ENCODE data around the gene ZHX3. TPM values are rescaled to one million over a fixed set of nuclear protein-coding genes. Genes with fewer than 3 reads are reported as not detected.

ZHX3 gene
- total and polyA plus RNA-seq, 8 donors: 6.6 to 59.3 (median 18.7) TPM

- Histone ChIP-seq H3K9me3 (no peaks in the 10 kb centered on the region), H3K27me3 (no peaks in the 10 kb centered on the region), H3K27ac (no peak overlapping the region), H3K36me3 (peaks cover 81 to 100% (median 99%) of the 10 kb centered on the region in 4 donors), H3K4me1 (peaks cover 0 to 8% (median 4%) of the 10 kb centered on the region in 4 donors), H3K4me3 (no peak overlapping the region)
- DNase-seq: no peak
- intact Hi-C loops (cut with DNase I; ENCODE audit: low total_unique reads): no loop called here
- TF ChIP-seq POLR2AphosphoS5 (IDR thresholded peaks at IDR 0.05): no peak
- TF ChIP-seq EP300 (IDR thresholded peaks at IDR 0.05): no peak
- TF ChIP-seq CTCF (IDR thresholded peaks at IDR 0.05): no peak
- no peak for TF ChIP-seq POLR2A (IDR thresholded peaks at IDR 0.05)
- 82 to 100% (median 96%) methylated on average over 3 of the region's 3 CpGs for WGBS, 5 donors
Measured at GRCh38 chr20:41167118-41167470, 150.4 kb downstream of the ZHX3 start.

GRCh38 chr20:41166201-41167117, 151.1 kb downstream of the ZHX3 start:
- H3K4me1 ChIP-seq: peaks cover 0 to 9% (median 6%) of the 10 kb centered on the region in 4 donors
- H3K9me3 ChIP-seq: no peaks in the 10 kb centered on the region
- H3K36me3 ChIP-seq: peaks cover 75 to 99% (median 94%) of the 10 kb centered on the region in 4 donors
- H3K27me3 ChIP-seq: no peaks in the 10 kb centered on the region
- no peak overlapping the region for H3K4me3 ChIP-seq
- DNase-seq: no peak
- intact Hi-C loops (cut with DNase I; ENCODE audit: low total_unique reads): no loop called here
- 89 to 92% (median 92%) methylated on average over 25 to 27 of the region's 27 CpGs for WGBS, 5 donors
- H3K27ac ChIP-seq: no peak overlapping the region
- TF ChIP-seq CTCF (IDR thresholded peaks at IDR 0.05): no peak
- no peak for TF ChIP-seq POLR2AphosphoS5 (IDR thresholded peaks at IDR 0.05)
- no peak for TF ChIP-seq EP300 (IDR thresholded peaks at IDR 0.05)
- no peak for TF ChIP-seq POLR2A (IDR thresholded peaks at IDR 0.05)

- WGBS, 5 donors: 86 to 93% (median 92%) methylated on average over 21 to 24 of the region's 24 CpGs
- Histone ChIP-seq H3K4me1 (peaks cover 0 to 12% (median 8%) of the 10 kb centered on the region in 4 donors), H3K27me3 (no peaks in the 10 kb centered on the region), H3K4me3 (no peak overlapping the region), H3K9me3 (no peaks in the 10 kb centered on the region), H3K27ac (no peak overlapping the region), H3K36me3 (peaks cover 74 to 98% (median 87%) of the 10 kb centered on the region in 4 donors)
- intact Hi-C loops (cut with DNase I; ENCODE audit: low total_unique reads): no loop called here
- DNase-seq: no peak
- TF ChIP-seq CTCF (IDR thresholded peaks at IDR 0.05): no peak
- TF ChIP-seq POLR2A (IDR thresholded peaks at IDR 0.05): no peak
- TF ChIP-seq POLR2AphosphoS5 (IDR thresholded peaks at IDR 0.05): no peak
- no peak for TF ChIP-seq EP300 (IDR thresholded peaks at IDR 0.05)
Measured at GRCh38 chr20:41165001-41165882, 152.3 kb downstream of the ZHX3 start.

- Histone ChIP-seq H3K9me3 (no peaks in the 10 kb centered on the region), H3K27me3 (no peaks in the 10 kb centered on the region), H3K27ac (no peak overlapping the region), H3K4me3 (no peak overlapping the region), H3K4me1 (peaks cover 0 to 20% (median 15%) of the 10 kb centered on the region in 4 donors), H3K36me3 (peaks cover 65 to 93% (median 83%) of the 10 kb centered on the region in 4 donors)
- intact Hi-C loops (cut with DNase I; ENCODE audit: low total_unique reads): no loop called here
- no peak for DNase-seq
- TF ChIP-seq POLR2AphosphoS5 (IDR thresholded peaks at IDR 0.05): no peak
- no peak for TF ChIP-seq CTCF (IDR thresholded peaks at IDR 0.05)
- TF ChIP-seq POLR2A (IDR thresholded peaks at IDR 0.05): no peak
- TF ChIP-seq EP300 (IDR thresholded peaks at IDR 0.05): no peak
- WGBS, 5 donors: 94 to 99% (median 96%) methylated on average over 9 to 11 of the region's 11 CpGs
Measured at GRCh38 chr20:41163821-41164220, 153.7 kb downstream of the ZHX3 start.

Data from stomach (tissue), 9 donors.